NCI-H748 (cell line): ENCODE data around the gene CNTN2.

Source experiments
- DNase-seq: peaks from one replicate; lab custom pipeline; 2025; ENCODE audit not compliant: unreplicated experiment; lab: John Stamatoyannopoulos, UW

The CNTN2 gene

GRCh38 chr1:205042911-205043806 lies at the start of gene CNTN2:
TSS of gene CNTN2 (plus strand) at chr1:205043212. CDS start at chr1:205053186, 9,974 bp downstream.
- DNase-seq, result peak; percentile 59

GRCh38 chr1:204994086-204994862 lies 48.7 kb upstream of the CNTN2 start:
- no peak for DNase-seq

GRCh38 chr1:204996981-204997380 lies 46.0 kb upstream of the CNTN2 start:
- no peak for DNase-seq

- no peak for DNase-seq
Measured at GRCh38 chr1:204997591-204998355, 45.2 kb upstream of the CNTN2 start.

- DNase-seq, result no peak
Measured at GRCh38 chr1:205001162-205001561, 41.9 kb upstream of the CNTN2 start.

- no peak for DNase-seq
Measured at GRCh38 chr1:205002705-205003104, 40.3 kb upstream of the CNTN2 start.

- no peak for DNase-seq
Measured at GRCh38 chr1:205003358-205004131, 39.5 kb upstream of the CNTN2 start.

- DNase-seq, result no peak
Measured at GRCh38 chr1:205004351-205004750, 38.7 kb upstream of the CNTN2 start.

- no peak for DNase-seq
Measured at GRCh38 chr1:205008896-205009295, 34.1 kb upstream of the CNTN2 start.

- DNase-seq, result no peak
Measured at GRCh38 chr1:205009670-205010069, 33.3 kb upstream of the CNTN2 start.

GRCh38 chr1:205012391-205013140 lies 30.4 kb upstream of the CNTN2 start:
- DNase-seq, result no peak

- no peak for DNase-seq
Measured at GRCh38 chr1:205013683-205014367, 29.2 kb upstream of the CNTN2 start.

- no peak for DNase-seq
Measured at GRCh38 chr1:205014783-205015182, 28.2 kb upstream of the CNTN2 start.

GRCh38 chr1:205015241-205015640 lies 27.8 kb upstream of the CNTN2 start:
- DNase-seq, result no peak

GRCh38 chr1:205016075-205016474 lies 26.9 kb upstream of the CNTN2 start:
- DNase-seq, result no peak

- no peak for DNase-seq
Measured at GRCh38 chr1:205016584-205016983, 26.4 kb upstream of the CNTN2 start.

- DNase-seq, result no peak
Measured at GRCh38 chr1:205017001-205017400, 26.0 kb upstream of the CNTN2 start.

GRCh38 chr1:205017766-205018165 lies 25.2 kb upstream of the CNTN2 start:
- DNase-seq, result no peak

GRCh38 chr1:205018381-205018780 lies 24.6 kb upstream of the CNTN2 start:
- DNase-seq, result no peak
